ENCODE data around the gene LRRC66.

GRCh38 chr4:51998837-51999236 lies 21.3 kb downstream of the LRRC66 start:
- TF ChIP-seq CTCF (IDR thresholded peaks at IDR 0.05; ENCODE audit: poor library complexity, severe bottlenecking): no peak
- TF ChIP-seq POLR2AphosphoS5 (IDR thresholded peaks at IDR 0.05): no peak
- TF ChIP-seq MXI1 (conservative IDR thresholded peaks at IDR 0.05; ENCODE audit: poor library complexity, severe bottlenecking): no peak
- no peak for TF ChIP-seq EZH2 (IDR thresholded peaks at IDR 0.05; ENCODE audit: borderline replicate concordance, insufficient read depth, low read length, poor library complexity, severe bottlenecking)
- no peak for TF ChIP-seq EP300 (conservative IDR thresholded peaks at IDR 0.05; ENCODE audit: poor library complexity, severe bottlenecking)
